Astrocyte of the spinal cord (primary cell): ENCODE results near the gene OPA1.

Experiments
- DNase-seq: peaks from one replicate; pipeline ENCODE4 v3.0.0; 2011; ENCODE audit warnings: low read depth, low spot score
- H3K4me3 ChIP-seq: 2 replicates; pipeline ENCODE4 v1.5.1; 2011; ENCODE audit warnings: low read depth, mild to moderate bottlenecking, low read length, moderate library complexity
- CTCF ChIP-seq: IDR thresholded peaks from 2 replicates; pipeline ENCODE4 v1.5.1; 2012; ENCODE audit warnings: low read depth, mild to moderate bottlenecking, low read length, inconsistent platforms
- in situ Hi-C: cut with HindIII; loops from 2 replicates; pipeline ENCODE4 v1.10.0; 2017; ENCODE audit warnings: low sequenced_read_pairs

The OPA1 gene

GRCh38 chr3:193735850-193736249 lies 142.8 kb downstream of the OPA1 start:
- DNase-seq: no peak
- no peak overlapping the region for H3K4me3 ChIP-seq
- in situ Hi-C loops: no loop called here
- no peak for TF ChIP-seq CTCF

DNA sequence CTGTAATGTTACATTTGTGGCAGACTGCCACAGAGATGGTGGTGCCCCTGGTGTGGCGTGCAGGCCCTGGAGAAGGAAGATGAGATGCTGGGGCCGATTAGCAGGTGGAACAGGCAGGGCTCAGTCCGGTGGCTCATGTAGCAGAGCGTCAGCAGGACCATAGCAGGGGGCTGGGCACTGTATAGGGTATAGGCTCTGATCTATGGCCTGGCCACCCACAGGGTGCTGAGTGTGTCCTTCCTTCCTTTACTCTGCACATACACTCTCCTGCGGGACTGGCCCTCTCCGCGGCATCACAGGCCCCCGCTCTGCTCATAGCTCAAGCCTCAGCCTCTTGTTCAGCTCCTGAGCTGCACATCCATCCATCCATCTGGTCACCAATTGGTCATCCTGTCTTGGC lies 143.6 kb downstream of the OPA1 start:
- no peak overlapping the region for H3K4me3 ChIP-seq
- DNase-seq: no peak
- no peak for TF ChIP-seq CTCF
- in situ Hi-C loops: no loop called here

DNA sequence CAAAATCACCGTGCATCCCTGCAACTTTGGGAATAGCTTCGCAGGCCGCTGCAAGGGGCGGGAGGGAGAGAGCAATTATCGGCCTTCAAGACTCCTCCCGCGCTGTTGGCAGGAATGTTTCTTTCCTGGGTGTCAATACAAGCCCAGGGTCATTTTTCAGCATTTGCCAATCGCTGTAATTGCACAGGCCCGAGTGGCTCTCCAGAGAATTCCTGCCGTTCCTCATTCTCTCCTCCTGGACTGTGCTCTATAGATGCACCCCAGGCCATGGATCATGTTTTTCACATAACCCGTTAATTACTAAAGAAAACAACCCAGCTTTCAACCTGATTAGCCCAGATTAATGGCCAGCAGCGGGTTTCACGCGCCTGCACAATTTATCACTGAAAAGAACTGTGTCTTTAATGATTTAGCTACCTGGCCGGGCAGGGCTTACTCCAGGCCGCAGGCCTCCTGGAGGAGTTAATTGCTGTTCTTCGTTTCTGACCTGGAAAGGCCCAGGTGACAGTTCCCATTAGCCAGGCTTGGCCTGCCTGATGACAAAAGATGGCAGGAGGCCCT lies 144.3 kb downstream of the OPA1 start:
- no peak for TF ChIP-seq CTCF
- no peak for DNase-seq
- in situ Hi-C loops: no loop called here
- no peak overlapping the region for H3K4me3 ChIP-seq

GRCh38 chr3:193742628-193743027 lies 149.6 kb downstream of the OPA1 start:
- TF ChIP-seq CTCF: no peak
- no peak for DNase-seq
- in situ Hi-C loops: no loop called here

DNA sequence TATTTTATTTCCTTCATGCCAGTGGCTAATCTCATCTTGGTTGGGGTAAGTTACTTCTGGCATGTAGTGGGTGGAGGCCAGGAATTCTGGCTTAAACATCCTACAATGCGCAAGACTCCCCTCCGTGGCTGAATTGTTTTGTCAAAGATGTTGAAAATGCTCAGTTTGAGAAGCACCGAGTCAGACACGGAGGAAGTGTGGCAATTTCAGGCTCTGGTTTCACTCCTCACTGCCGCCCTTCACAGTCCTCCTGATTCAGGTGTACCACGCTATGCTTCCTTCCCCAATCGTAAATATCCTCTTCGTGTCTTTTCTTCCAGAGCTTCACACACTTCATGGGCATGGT lies 150.7 kb downstream of the OPA1 start:
- in situ Hi-C loops: no loop called here
- no peak for DNase-seq
- no peak overlapping the region for H3K4me3 ChIP-seq
- no peak for TF ChIP-seq CTCF

More at GRCh38 chr3:193742628-193743027, 149.6 kb downstream of the OPA1 start:
- no peak overlapping the region for H3K4me3 ChIP-seq

DNA sequence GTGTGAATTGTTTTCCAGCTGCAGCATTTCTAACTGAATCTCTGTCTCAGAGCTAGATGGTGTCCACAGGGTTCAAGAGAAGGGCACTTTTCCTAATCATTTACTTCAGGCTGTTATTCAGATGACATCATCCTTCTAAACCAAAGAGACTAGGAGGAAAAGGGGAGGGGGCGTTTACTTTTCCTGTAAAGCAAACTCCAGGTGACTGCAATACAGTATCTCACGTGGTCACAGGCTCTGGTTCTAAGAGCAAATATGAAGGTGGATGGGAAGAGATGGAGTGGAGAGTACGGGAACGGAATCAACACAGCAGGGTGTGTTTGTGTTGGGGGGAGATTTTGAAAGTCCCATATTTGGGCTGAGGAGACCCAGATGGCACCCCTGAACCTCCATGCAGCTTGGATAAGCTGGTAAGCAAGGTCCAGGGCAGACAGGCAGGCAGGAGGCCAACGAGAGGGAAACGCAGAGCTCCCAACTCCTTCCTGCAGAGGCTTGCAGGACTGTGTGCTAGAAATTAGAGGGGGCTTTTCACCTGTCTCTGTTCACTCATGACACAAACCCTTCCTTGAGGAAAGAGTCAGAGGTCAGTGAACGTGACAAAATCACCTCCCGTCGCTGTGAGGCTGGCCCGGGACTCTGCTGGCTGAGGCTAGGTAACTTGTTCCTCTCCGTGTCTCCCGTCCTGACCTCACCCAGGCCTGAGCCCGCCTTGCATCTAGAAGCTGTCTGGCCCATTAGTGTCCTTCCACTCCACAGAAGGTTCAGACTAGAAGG lies 151.2 kb downstream of the OPA1 start:
- TF ChIP-seq CTCF: no peak
- no peak overlapping the region for H3K4me3 ChIP-seq
- in situ Hi-C loops: no loop called here
- no peak for DNase-seq
